ENCODE data around the gene NAB2. TPM values are rescaled to one million over a fixed set of nuclear protein-coding genes. Genes with fewer than 3 reads are reported as not detected.

The NAB2 gene
- total RNA-seq, 1 experiment from 2014 or later, result 16.4 TPM

DNA sequence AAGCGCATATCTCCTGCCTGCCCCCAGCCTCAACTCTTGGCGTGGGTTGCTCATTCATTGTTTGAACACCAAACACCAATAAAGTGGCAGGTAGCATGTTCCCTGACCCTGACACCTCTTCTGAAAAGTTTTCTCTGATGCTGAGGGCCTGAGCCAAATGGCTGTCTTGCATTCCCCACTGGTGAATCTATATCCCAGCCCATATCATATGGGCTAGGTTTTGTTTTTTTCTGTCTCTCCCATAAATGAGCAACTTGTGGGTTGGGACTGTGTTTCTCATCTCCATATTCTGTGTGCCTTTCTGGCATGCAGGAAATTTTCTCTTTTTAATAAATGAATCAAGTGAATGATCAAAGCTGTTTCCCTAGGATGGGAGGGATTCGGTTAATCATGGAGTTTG is 44.0 kb upstream of the NAB2 start:
- ChIA-PET POLR2A (no interaction called here), CTCF (no interaction called here)
- no peak for TF ChIP-seq CTCF (IDR thresholded peaks at IDR 0.05; ENCODE audit: insufficient read depth in 1 of 2, low read depth in 1 of 2, low read length in 1 of 2, severe bottlenecking in 1 of 2, unreplicated experiment in 1 of 2)
- Histone ChIP-seq H3K9me3 (no peaks in the 10 kb centered on the region), H3K27me3 (replicated peaks; ENCODE audit: control insufficient read depth, insufficient read depth, low read length) (no peaks in the 10 kb centered on the region), H3K36me3 (ENCODE audit: control insufficient read depth, insufficient read depth, low read length) (peaks cover 5% of the 10 kb centered on the region; the same call in 1 of the 2 replicates), H3K4me3 (ENCODE audit: low read depth, low read length) (no peak overlapping the region), H3K4me1 (peaks cover 13% of the 10 kb centered on the region)
- H3K4me1 Mint-ChIP-seq (ENCODE audit: low read depth, unreplicated experiment), result peaks cover 16% of the 10 kb centered on the region
- no peaks in the 10 kb centered on the region for H3K27me3 Mint-ChIP-seq (ENCODE audit: insufficient read depth, unreplicated experiment)
- intact Hi-C loops (cut with micrococcal nuclease; ENCODE audit: unreplicated experiment), result no loop called here
- H3K4me3 Mint-ChIP-seq (ENCODE audit: unreplicated experiment), result no peak overlapping the region
- no peaks in the 10 kb centered on the region for H3K36me3 Mint-ChIP-seq (ENCODE audit: insufficient read depth, unreplicated experiment)
- no TSS peak for BruUV-seq (replicated peaks)
- H3K27ac Mint-ChIP-seq (ENCODE audit: unreplicated experiment), result no peak overlapping the region
- no peaks in the 10 kb centered on the region for H3K9me3 Mint-ChIP-seq (ENCODE audit: unreplicated experiment)
- DNase-seq, result no peak

DNA sequence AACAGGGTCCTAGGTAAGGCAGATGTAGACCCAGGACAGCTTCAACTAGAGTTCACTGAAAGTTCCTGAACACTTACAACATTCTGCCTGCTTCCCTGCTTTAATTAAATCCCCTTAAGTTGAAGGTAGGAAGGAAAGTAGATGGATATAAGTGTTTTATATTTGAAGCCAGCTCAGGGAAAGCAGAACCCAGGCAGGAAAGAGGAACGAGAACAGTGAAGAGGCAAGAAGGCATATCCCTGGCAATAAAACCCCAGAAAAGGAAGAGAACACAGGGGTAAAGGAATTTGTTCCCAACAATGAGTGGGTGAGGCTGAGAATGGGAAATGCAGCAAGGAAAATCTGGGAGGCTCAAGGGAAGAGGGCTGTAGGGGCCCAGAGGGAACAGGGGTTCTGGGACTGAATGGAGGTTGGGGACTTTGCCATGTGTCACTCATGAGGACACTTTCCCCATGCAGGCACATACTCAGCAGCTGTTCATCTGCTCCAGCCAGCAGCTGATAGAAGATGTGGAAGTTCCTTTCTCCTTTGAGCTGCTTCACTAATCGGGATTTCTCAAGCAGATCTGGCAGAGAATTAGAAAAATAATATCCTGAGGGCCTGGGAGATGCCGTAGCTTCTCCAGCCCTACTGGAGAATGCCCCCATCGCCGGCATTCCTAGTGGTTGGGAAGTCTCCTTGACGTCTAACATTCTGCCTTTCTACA is 42.7 kb upstream of the NAB2 start:
- H3K4me1 ChIP-seq, result peaks cover 22% of the 10 kb centered on the region
- no peak overlapping the region for H3K27ac Mint-ChIP-seq (ENCODE audit: unreplicated experiment)
- peaks cover 28% of the 10 kb centered on the region for H3K4me1 Mint-ChIP-seq (ENCODE audit: low read depth, unreplicated experiment)
- BruUV-seq (replicated peaks), result no TSS peak
- H3K27me3 Mint-ChIP-seq (ENCODE audit: insufficient read depth, unreplicated experiment), result no peaks in the 10 kb centered on the region
- H3K4me3 ChIP-seq (ENCODE audit: low read depth, low read length), result no peak overlapping the region
- H3K4me3 Mint-ChIP-seq (ENCODE audit: unreplicated experiment), result no peak overlapping the region
- H3K36me3 ChIP-seq (ENCODE audit: control insufficient read depth, insufficient read depth, low read length), result peaks cover 5% of the 10 kb centered on the region; the same call in 1 of the 2 replicates
- DNase-seq, result no peak
- ChIA-PET POLR2A (no interaction called here), CTCF (interaction anchor here (0.9 to 1.3 kb wide), 2 partner anchors 38 to 66 kb away, joined by 3 to 5 read pairs; no protein-coding TSS in a partner anchor)
- H3K27me3 ChIP-seq (replicated peaks; ENCODE audit: control insufficient read depth, insufficient read depth, low read length), result no peaks in the 10 kb centered on the region
- no peak for TF ChIP-seq CTCF (IDR thresholded peaks at IDR 0.05; ENCODE audit: insufficient read depth in 1 of 2, low read depth in 1 of 2, low read length in 1 of 2, severe bottlenecking in 1 of 2, unreplicated experiment in 1 of 2)
- no peaks in the 10 kb centered on the region for H3K36me3 Mint-ChIP-seq (ENCODE audit: insufficient read depth, unreplicated experiment)
- intact Hi-C loops (cut with micrococcal nuclease; ENCODE audit: unreplicated experiment), result no loop called here
- no peaks in the 10 kb centered on the region for H3K9me3 Mint-ChIP-seq (ENCODE audit: unreplicated experiment)
- H3K9me3 ChIP-seq, result no peaks in the 10 kb centered on the region

GRCh38 chr12:57046947-57047890 is 41.7 kb upstream of the NAB2 start:
- H3K4me1 Mint-ChIP-seq (ENCODE audit: low read depth, unreplicated experiment), result peaks cover 28% of the 10 kb centered on the region
- no peaks in the 10 kb centered on the region for H3K27me3 Mint-ChIP-seq (ENCODE audit: insufficient read depth, unreplicated experiment)
- H3K27ac Mint-ChIP-seq (ENCODE audit: unreplicated experiment), result no peak overlapping the region
- no peaks in the 10 kb centered on the region for H3K9me3 Mint-ChIP-seq (ENCODE audit: unreplicated experiment)
- DNase-seq, result no peak
- Histone ChIP-seq H3K4me1 (peaks cover 22% of the 10 kb centered on the region), H3K36me3 (ENCODE audit: control insufficient read depth, insufficient read depth, low read length) (peaks cover 5% of the 10 kb centered on the region; the same call in 1 of the 2 replicates), H3K27me3 (replicated peaks; ENCODE audit: control insufficient read depth, insufficient read depth, low read length) (no peaks in the 10 kb centered on the region), H3K4me3 (ENCODE audit: low read depth, low read length) (no peak overlapping the region), H3K9me3 (no peaks in the 10 kb centered on the region)
- H3K36me3 Mint-ChIP-seq (ENCODE audit: insufficient read depth, unreplicated experiment), result no peaks in the 10 kb centered on the region
- intact Hi-C loops (cut with micrococcal nuclease; ENCODE audit: unreplicated experiment), result no loop called here
- TF ChIP-seq CTCF (IDR thresholded peaks at IDR 0.05; ENCODE audit: insufficient read depth in 1 of 2, low read depth in 1 of 2, low read length in 1 of 2, severe bottlenecking in 1 of 2, unreplicated experiment in 1 of 2), result no peak
- CTCF ChIA-PET, result interaction anchor here (0.9 to 1.3 kb wide), 2 partner anchors 39 to 65 kb away, joined by 3 to 5 read pairs; no protein-coding TSS in a partner anchor
- H3K4me3 Mint-ChIP-seq (ENCODE audit: unreplicated experiment), result no peak overlapping the region
- BruUV-seq (replicated peaks), result no TSS peak
- POLR2A ChIA-PET, result no interaction called here
